ENCODE results near the gene PEAK3.

The PEAK3 gene

GRCh38 chr19:2237869-2238153 lies 44.2 kb downstream of the PEAK3 start:
- no peak overlapping the region for H2BK120ac ChIP-seq (ENCODE audit: low read depth, low read length)
- no peaks in the 10 kb centered on the region for H3K79me1 ChIP-seq (replicated peaks; ENCODE audit: low read length, poor library complexity, severe bottlenecking)
- peak overlapping the region in 1 of 2 experiments; percentile 31 for H3K14ac ChIP-seq (ENCODE audit: low read length in 2 of 2)
- peaks cover 21 to 49% of the 10 kb centered on the region in 2 experiments for H3K36me3 ChIP-seq (ENCODE audit: control insufficient read depth in 1 of 2, insufficient read depth in 2 of 2, low read depth in 1 of 2, low read length in 2 of 2)
- peak overlapping the region; percentile 98 for H3K9ac ChIP-seq (ENCODE audit: low read length)
- no peaks in the 10 kb centered on the region for H3K27me3 ChIP-seq (ENCODE audit: control insufficient read depth in 1 of 2, insufficient read depth in 1 of 2, low read length in 2 of 2)
- no peak overlapping the region for H2BK12ac ChIP-seq (ENCODE audit: low read length in 2 of 2)
- no peak for DNase-seq
- H3K4me3 ChIP-seq (ENCODE audit: insufficient read depth in 1 of 2, low read depth in 1 of 2, low read length in 2 of 2) = peak overlapping the region in 1 of 2 experiments; percentile 92
- no peak overlapping the region for H3K18ac ChIP-seq (ENCODE audit: low read depth in 1 of 2, low read length in 2 of 2)
- H4K91ac ChIP-seq (ENCODE audit: low read length) = no peak overlapping the region
- H3K23ac ChIP-seq (ENCODE audit: low read length in 2 of 2) = peak overlapping the region in 1 of 2 experiments; percentile 87
- no peak overlapping the region for H3K4ac ChIP-seq (ENCODE audit: low read depth in 1 of 2, low read length in 2 of 2)
- peaks cover 55% of the 10 kb centered on the region for H3K4me1 ChIP-seq (ENCODE audit: control insufficient read depth, insufficient read depth, low read depth, low read length)
- H3K4me2 ChIP-seq (ENCODE audit: low read length, poor library complexity, severe bottlenecking) = peak overlapping the region; percentile 82
- H3K9me3 ChIP-seq (ENCODE audit: control insufficient read depth, low read length) = no peaks in the 10 kb centered on the region
- WGBS = 85% methylated on average over 6 of the region's 6 CpGs
- H2BK5ac ChIP-seq (ENCODE audit: low read depth, low read length, poor library complexity, severe bottlenecking) = no peak overlapping the region
- no peak overlapping the region for H2AFZ ChIP-seq (ENCODE audit: low read depth, low read length)
- no peak overlapping the region for H3K27ac ChIP-seq (ENCODE audit: low read length, poor library complexity, severe bottlenecking)
- H2AK5ac ChIP-seq (ENCODE audit: low read length, severe bottlenecking) = no peak overlapping the region
- no peak overlapping the region for H2BK15ac ChIP-seq (ENCODE audit: low read depth, poor library complexity, severe bottlenecking)
- no peak overlapping the region for H4K8ac ChIP-seq (ENCODE audit: low read length)

GRCh38 chr19:2237051-2237868 lies 44.7 kb downstream of the PEAK3 start:
- Histone ChIP-seq H3K27ac (ENCODE audit: low read length, poor library complexity, severe bottlenecking) (peak overlapping the region; percentile 61), H2BK15ac (ENCODE audit: low read depth, poor library complexity, severe bottlenecking) (peak overlapping the region; percentile 97), H3K23ac (ENCODE audit: low read length in 2 of 2) (peak overlapping the region in 1 of 2 experiments; percentile 87), H2BK5ac (ENCODE audit: low read depth, low read length, poor library complexity, severe bottlenecking) (peak overlapping the region; percentile 91), H3K4me1 (ENCODE audit: control insufficient read depth, insufficient read depth, low read depth, low read length) (peaks cover 60% of the 10 kb centered on the region), H3K36me3 (ENCODE audit: control insufficient read depth in 1 of 2, insufficient read depth in 2 of 2, low read depth in 1 of 2, low read length in 2 of 2) (peaks cover 27 to 49% of the 10 kb centered on the region in 2 experiments), H2AK5ac (ENCODE audit: low read length, severe bottlenecking) (peak overlapping the region; percentile 70), H4K8ac (ENCODE audit: low read length) (peak overlapping the region; percentile 98), H2BK12ac (ENCODE audit: low read length in 2 of 2) (no peak overlapping the region), H3K4me3 (ENCODE audit: insufficient read depth in 1 of 2, low read depth in 1 of 2, low read length in 2 of 2) (peak overlapping the region; percentile 80 to 92), H3K9me3 (ENCODE audit: control insufficient read depth, low read length) (no peaks in the 10 kb centered on the region), H4K91ac (ENCODE audit: low read length) (peak overlapping the region; percentile 98), H2BK120ac (ENCODE audit: low read depth, low read length) (peak overlapping the region; percentile 57), H3K4ac (ENCODE audit: low read depth in 1 of 2, low read length in 2 of 2) (peak overlapping the region; percentile 71 to 73), H2AFZ (ENCODE audit: low read depth, low read length) (peak overlapping the region; percentile 72), H3K79me1 (replicated peaks; ENCODE audit: low read length, poor library complexity, severe bottlenecking) (no peaks in the 10 kb centered on the region), H3K4me2 (ENCODE audit: low read length, poor library complexity, severe bottlenecking) (peak overlapping the region; percentile 82), H3K9ac (ENCODE audit: low read length) (peak overlapping the region; percentile 98), H3K14ac (ENCODE audit: low read length in 2 of 2) (peak overlapping the region; percentile 31 to 76), H3K18ac (ENCODE audit: low read depth in 1 of 2, low read length in 2 of 2) (peak overlapping the region; percentile 95 to 98), H3K27me3 (ENCODE audit: control insufficient read depth in 1 of 2, insufficient read depth in 1 of 2, low read length in 2 of 2) (no peaks in the 10 kb centered on the region)
- DNase-seq = no peak
- 53% methylated on average over 41 of the region's 43 CpGs for WGBS

- Histone ChIP-seq H3K27ac (ENCODE audit: low read length, poor library complexity, severe bottlenecking) (peak within 1 kb of the TSS; percentile 88), H2BK5ac (ENCODE audit: low read depth, low read length, poor library complexity, severe bottlenecking) (peak within 1 kb of the TSS; percentile 91), H3K4me1 (ENCODE audit: control insufficient read depth, insufficient read depth, low read depth, low read length) (peaks cover 57% of the 10 kb centered on the region), H3K23ac (ENCODE audit: low read length in 2 of 2) (peak within 1 kb of the TSS in 1 of 2 experiments; percentile 96), H3K79me1 (replicated peaks; ENCODE audit: low read length, poor library complexity, severe bottlenecking) (no peaks in the 10 kb centered on the region), H3K9me3 (ENCODE audit: control insufficient read depth, low read length) (no peaks in the 10 kb centered on the region), H2BK15ac (ENCODE audit: low read depth, poor library complexity, severe bottlenecking) (peak within 1 kb of the TSS; percentile 100), H3K4me3 (ENCODE audit: insufficient read depth in 1 of 2, low read depth in 1 of 2, low read length in 2 of 2) (peak within 1 kb of the TSS; percentile 86 to 92), H2BK120ac (ENCODE audit: low read depth, low read length) (peak within 1 kb of the TSS; percentile 87), H3K14ac (ENCODE audit: low read length in 2 of 2) (peak within 1 kb of the TSS; percentile 76 to 87), H3K9ac (ENCODE audit: low read length) (peak within 1 kb of the TSS; percentile 98), H2BK12ac (ENCODE audit: low read length in 2 of 2) (peak within 1 kb of the TSS in 1 of 2 experiments; percentile 17), H2AFZ (ENCODE audit: low read depth, low read length) (peak within 1 kb of the TSS; percentile 72), H4K91ac (ENCODE audit: low read length) (peak within 1 kb of the TSS; percentile 98), H4K8ac (ENCODE audit: low read length) (peak within 1 kb of the TSS; percentile 98), H3K4me2 (ENCODE audit: low read length, poor library complexity, severe bottlenecking) (peak within 1 kb of the TSS; percentile 93), H3K4ac (ENCODE audit: low read depth in 1 of 2, low read length in 2 of 2) (peak within 1 kb of the TSS; percentile 73 to 83), H2AK5ac (ENCODE audit: low read length, severe bottlenecking) (peak within 1 kb of the TSS; percentile 70), H3K18ac (ENCODE audit: low read depth in 1 of 2, low read length in 2 of 2) (peak within 1 kb of the TSS; percentile 95 to 98), H3K27me3 (ENCODE audit: control insufficient read depth in 1 of 2, insufficient read depth in 1 of 2, low read length in 2 of 2) (no peaks in the 10 kb centered on the region), H3K36me3 (ENCODE audit: control insufficient read depth in 1 of 2, insufficient read depth in 2 of 2, low read depth in 1 of 2, low read length in 2 of 2) (peaks cover 32 to 50% of the 10 kb centered on the region in 2 experiments)
- DNase-seq = peak; percentile 98
- 0% methylated on average over 77 of the region's 80 CpGs for WGBS
Measured at GRCh38 chr19:2236314-2237050, 45.5 kb downstream of the PEAK3 start, which contains the start of the genes PLEKHJ1 and SF3A2. PLEKHJ1 (minus strand) TSS chr19:2236329; CDS start chr19:2236248, 81 bp downstream. SF3A2 (plus strand) TSS chr19:2236824; CDS start chr19:2243419, 6,595 bp downstream.

- Histone ChIP-seq H3K14ac (ENCODE audit: low read length in 2 of 2) (peak overlapping the region in 1 of 2 experiments; percentile 87), H2BK12ac (ENCODE audit: low read length in 2 of 2) (no peak overlapping the region), H2AK5ac (ENCODE audit: low read length, severe bottlenecking) (no peak overlapping the region), H2BK120ac (ENCODE audit: low read depth, low read length) (peak overlapping the region; percentile 75), H3K4me2 (ENCODE audit: low read length, poor library complexity, severe bottlenecking) (no peak overlapping the region), H3K4me3 (ENCODE audit: insufficient read depth in 1 of 2, low read depth in 1 of 2, low read length in 2 of 2) (peak overlapping the region; percentile 86 to 92), H4K8ac (ENCODE audit: low read length) (no peak overlapping the region), H3K9ac (ENCODE audit: low read length) (peak overlapping the region; percentile 98), H3K4ac (ENCODE audit: low read depth in 1 of 2, low read length in 2 of 2) (peak overlapping the region in 1 of 2 experiments; percentile 83), H2AFZ (ENCODE audit: low read depth, low read length) (no peak overlapping the region), H2BK5ac (ENCODE audit: low read depth, low read length, poor library complexity, severe bottlenecking) (no peak overlapping the region), H4K91ac (ENCODE audit: low read length) (no peak overlapping the region), H3K27me3 (ENCODE audit: control insufficient read depth in 1 of 2, insufficient read depth in 1 of 2, low read length in 2 of 2) (no peaks in the 10 kb centered on the region), H3K23ac (ENCODE audit: low read length in 2 of 2) (no peak overlapping the region), H3K18ac (ENCODE audit: low read depth in 1 of 2, low read length in 2 of 2) (peak overlapping the region; percentile 56 to 90), H3K27ac (ENCODE audit: low read length, poor library complexity, severe bottlenecking) (no peak overlapping the region), H3K4me1 (ENCODE audit: control insufficient read depth, insufficient read depth, low read depth, low read length) (peaks cover 52% of the 10 kb centered on the region), H3K79me1 (replicated peaks; ENCODE audit: low read length, poor library complexity, severe bottlenecking) (no peaks in the 10 kb centered on the region), H3K9me3 (ENCODE audit: control insufficient read depth, low read length) (no peaks in the 10 kb centered on the region), H3K36me3 (ENCODE audit: control insufficient read depth in 1 of 2, insufficient read depth in 2 of 2, low read depth in 1 of 2, low read length in 2 of 2) (peaks cover 37 to 50% of the 10 kb centered on the region in 2 experiments), H2BK15ac (ENCODE audit: low read depth, poor library complexity, severe bottlenecking) (peak overlapping the region; percentile 12)
- under 1% methylated on average over 26 of the region's 28 CpGs for WGBS
- no peak for DNase-seq
Measured at GRCh38 chr19:2236064-2236313, 46.0 kb downstream of the PEAK3 start.

Data from mesenchymal stem cell (in vitro differentiated cells and primary cell).